Caco-2 (cell line): ENCODE data around the gene PALLD. TPM values are rescaled to one million over a fixed set of nuclear protein-coding genes. Genes with fewer than 3 reads are reported as not detected.

Experiments
- BruUV-seq: library from RNA; stranded (reverse); fragments of 400-500 nt; replicated peaks from 2 replicates; lab custom pipeline; 2021; lab: Mats Ljungman, UMichigan
- CTCF ChIA-PET: fragments of 300-600 bp; sonication (Branson Sonifier 250); formaldehyde crosslinking; loops from one replicate; lab custom pipeline; 2022; ENCODE audit warnings: antibody characterized with exemption; lab: Charles Lee
- POLR2A ChIA-PET: fragments of 300-600 bp; sonication (Branson Sonifier 250); formaldehyde crosslinking; loops from one replicate; lab custom pipeline; 2022; ENCODE audit warnings: antibody characterized with exemption; lab: Charles Lee
- DNase-seq, 2 experiments: peaks; one replicate each; pipeline versions ENCODE4 v3.0.0 to v3.0.0-alpha.2; 2020 to 2022
- H3K27me3 ChIP-seq: replicated peaks from 2 replicates; pipeline ENCODE4 v1.6.0; 2011; ENCODE audit warnings: low read length; ENCODE audit not compliant: control insufficient read depth, insufficient read depth
- H3K36me3 ChIP-seq: 2 replicates; pipeline ENCODE4 v1.5.1; 2011; ENCODE audit warnings: low read length; ENCODE audit not compliant: control insufficient read depth, insufficient read depth
- H3K4me1 ChIP-seq: fragments of 250-450 bp; sonication (Bioruptor Pico); 2 replicates; pipeline ENCODE4 v1.5.1; 2020; ENCODE audit warnings: mild to moderate bottlenecking
- H3K4me3 ChIP-seq: 2 replicates; pipeline ENCODE4 v1.5.1; 2011; ENCODE audit warnings: low read depth, mild to moderate bottlenecking, control low read depth, low read length
- H3K9me3 ChIP-seq: fragments of 250-450 bp; sonication (Bioruptor Pico); 2 replicates; pipeline ENCODE4 v1.5.1; 2020; ENCODE audit warnings: mild to moderate bottlenecking, moderate library complexity
- H3K27ac Mint-ChIP-seq: one replicate; pipeline ENCODE4 v1.8.0; 2022; ENCODE audit warnings: mixed read lengths; ENCODE audit not compliant: unreplicated experiment
- H3K27me3 Mint-ChIP-seq: one replicate; pipeline ENCODE4 v1.8.0; 2022; ENCODE audit warnings: mixed read lengths; ENCODE audit not compliant: insufficient read depth, unreplicated experiment
- H3K36me3 Mint-ChIP-seq: one replicate; pipeline ENCODE4 v1.8.0; 2022; ENCODE audit warnings: mild to moderate bottlenecking, mixed read lengths; ENCODE audit not compliant: insufficient read depth, unreplicated experiment
- H3K4me1 Mint-ChIP-seq: one replicate; pipeline ENCODE4 v1.8.0; 2022; ENCODE audit warnings: low read depth, mixed read lengths; ENCODE audit not compliant: unreplicated experiment
- H3K4me3 Mint-ChIP-seq: one replicate; pipeline ENCODE4 v1.8.0; 2022; ENCODE audit warnings: mild to moderate bottlenecking, moderate library complexity, mixed read lengths; ENCODE audit not compliant: unreplicated experiment
- H3K9me3 Mint-ChIP-seq: one replicate; pipeline ENCODE4 v1.8.0; 2022; ENCODE audit warnings: mixed read lengths; ENCODE audit not compliant: unreplicated experiment
- CTCF ChIP-seq, 2 experiments: fragments of 200-600 bp in 1 of 2; IDR thresholded peaks; 1 replicate in 1 of 2; 2 replicates in 1 of 2; pipeline versions ENCODE4 v1.5.1 to v1.8.0; 2011 to 2022; ENCODE audit warnings: antibody characterized with exemption in 1 of 2, control low read depth in 1 of 2, inconsistent platforms in 1 of 2, low read depth in 1 of 2, low read length in 1 of 2, mild to moderate bottlenecking in 1 of 2, moderate library complexity in 1 of 2; ENCODE audit not compliant: insufficient read depth in 1 of 2, severe bottlenecking in 1 of 2, unreplicated experiment in 1 of 2
- intact Hi-C: fragments of 100-400 bp; cut with micrococcal nuclease; formaldehyde crosslinking; loops from one replicate; pipeline ENCODE4 v1.10.0; 2022; ENCODE audit not compliant: unreplicated experiment
- total RNA-seq: library from RNA; stranded (reverse); gene quantifications from 2 replicates; pipeline ENCODE4 v1.2.3, GENCODE V29; 2022

The PALLD gene
- total RNA-seq, 1 experiment from 2014 or later: 12.3 TPM

- DNase-seq: no peak
- Mint-ChIP-seq H3K4me3 (no peak overlapping the region), H3K4me1 (no peaks in the 10 kb centered on the region), H3K9me3 (no peaks in the 10 kb centered on the region), H3K36me3 (no peaks in the 10 kb centered on the region), H3K27ac (no peak overlapping the region), H3K27me3 (peaks cover 3% of the 10 kb centered on the region)
- H3K36me3 ChIP-seq: no peaks in the 10 kb centered on the region
- ChIA-PET CTCF (interaction anchor here (0.6 to 0.9 kb wide), 2 partner anchors 65 to 209 kb away, joined by 3 to 4 read pairs; no protein-coding TSS in a partner anchor), POLR2A (no interaction called here)
- BruUV-seq: no TSS peak
- no peaks in the 10 kb centered on the region; the same call in 1 of the 2 replicates for H3K27me3 ChIP-seq
- intact Hi-C loops: loop anchor here (10.0 kb wide), 1 partner anchor 528 kb away; no protein-coding TSS in a partner anchor
- no peak for TF ChIP-seq CTCF (IDR thresholded peaks at IDR 0.05; ENCODE audit: insufficient read depth in 1 of 2, low read depth in 1 of 2, low read length in 1 of 2, severe bottlenecking in 1 of 2, unreplicated experiment in 1 of 2)
- H3K9me3 ChIP-seq: no peaks in the 10 kb centered on the region
- H3K4me1 ChIP-seq: no peaks in the 10 kb centered on the region
- H3K4me3 ChIP-seq: no peak overlapping the region
Observed at GRCh38 chr4:168713253-168713652, 216.4 kb downstream of the PALLD start.

- peaks cover 4% of the 10 kb centered on the region for H3K27me3 Mint-ChIP-seq
- TF ChIP-seq CTCF (IDR thresholded peaks at IDR 0.05; ENCODE audit: insufficient read depth in 1 of 2, low read depth in 1 of 2, low read length in 1 of 2, severe bottlenecking in 1 of 2, unreplicated experiment in 1 of 2): no peak
- no peaks in the 10 kb centered on the region for H3K36me3 Mint-ChIP-seq
- no peaks in the 10 kb centered on the region for H3K9me3 Mint-ChIP-seq
- no peak overlapping the region for H3K27ac Mint-ChIP-seq
- intact Hi-C loops: loop anchor here (10.0 kb wide), 1 partner anchor 531 kb away; no protein-coding TSS in a partner anchor
- ChIA-PET POLR2A (no interaction called here), CTCF (no interaction called here)
- H3K4me3 ChIP-seq: no peak overlapping the region
- H3K36me3 ChIP-seq: no peaks in the 10 kb centered on the region
- DNase-seq: no peak
- no peak overlapping the region for H3K4me3 Mint-ChIP-seq
- no peaks in the 10 kb centered on the region; the same call in 1 of the 2 replicates for H3K27me3 ChIP-seq
- BruUV-seq: no TSS peak
- H3K4me1 ChIP-seq: no peaks in the 10 kb centered on the region
- H3K9me3 ChIP-seq: no peaks in the 10 kb centered on the region
- no peaks in the 10 kb centered on the region for H3K4me1 Mint-ChIP-seq
Observed at GRCh38 chr4:168715896-168716295, 219.0 kb downstream of the PALLD start.

GRCh38 chr4:168716406-168717129 lies 219.7 kb downstream of the PALLD start:
- POLR2A ChIA-PET: no interaction called here
- Mint-ChIP-seq H3K27me3 (peaks cover 5% of the 10 kb centered on the region), H3K27ac (no peak overlapping the region)

More at GRCh38 chr4:168716406-168717129, 219.7 kb downstream of the PALLD start:
- CTCF ChIA-PET: no interaction called here
- Mint-ChIP-seq H3K36me3 (no peaks in the 10 kb centered on the region), H3K9me3 (no peaks in the 10 kb centered on the region), H3K4me1 (no peaks in the 10 kb centered on the region), H3K4me3 (no peak overlapping the region)
- no peak overlapping the region for H3K4me3 ChIP-seq
- TF ChIP-seq CTCF (IDR thresholded peaks at IDR 0.05; ENCODE audit: insufficient read depth in 1 of 2, low read depth in 1 of 2, low read length in 1 of 2, severe bottlenecking in 1 of 2, unreplicated experiment in 1 of 2): no peak
- H3K4me1 ChIP-seq: no peaks in the 10 kb centered on the region
- BruUV-seq: no TSS peak
- no peaks in the 10 kb centered on the region for H3K9me3 ChIP-seq
- no peaks in the 10 kb centered on the region; the same call in 1 of the 2 replicates for H3K27me3 ChIP-seq
- no peak for DNase-seq
- no peaks in the 10 kb centered on the region for H3K36me3 ChIP-seq
- intact Hi-C loops: loop anchor here (10.0 kb wide), 1 partner anchor 532 kb away; no protein-coding TSS in a partner anchor
